Ishikawa (cell line): ENCODE results near the gene ELAVL1.

ENCODE experiments used
- CEBPB ChIP-seq: IDR thresholded peaks from 2 replicates; pipeline ENCODE4 v1.6.1; 2012
- CREB1 ChIP-seq: IDR thresholded peaks from 2 replicates; pipeline ENCODE4 v1.6.1; 2012; ENCODE audit warnings: low read depth
- EGR1 ChIP-seq: IDR thresholded peaks from 2 replicates; pipeline ENCODE4 v1.6.1; 2012
- EP300 ChIP-seq: IDR thresholded peaks from 2 replicates; pipeline ENCODE4 v1.6.1; 2012; ENCODE audit warnings: borderline replicate concordance
- FOXM1 ChIP-seq: IDR thresholded peaks from 2 replicates; pipeline ENCODE4 v1.6.1; 2012; ENCODE audit warnings: low read depth, borderline replicate concordance
- MAX ChIP-seq: IDR thresholded peaks from 2 replicates; pipeline ENCODE4 v1.6.1; 2012
- NFIC ChIP-seq: IDR thresholded peaks from 2 replicates; pipeline ENCODE4 v1.6.1; 2012
- RAD21 ChIP-seq: IDR thresholded peaks from 2 replicates; pipeline ENCODE4 v1.6.1; 2012; ENCODE audit warnings: low read depth
- REST ChIP-seq: IDR thresholded peaks from 2 replicates; pipeline ENCODE4 v1.6.1; 2012; ENCODE audit warnings: low read depth, mild to moderate bottlenecking
- TAF1 ChIP-seq: IDR thresholded peaks from 2 replicates; pipeline ENCODE4 v1.6.1; 2012; ENCODE audit warnings: low read depth, mild to moderate bottlenecking
- TCF12 ChIP-seq: IDR thresholded peaks from 2 replicates; pipeline ENCODE4 v1.6.1; 2012; ENCODE audit warnings: low read depth
- TEAD4 ChIP-seq: IDR thresholded peaks from 2 replicates; pipeline ENCODE4 v1.6.1; 2012
- USF1 ChIP-seq: IDR thresholded peaks from 2 replicates; pipeline ENCODE4 v1.6.1; 2012
- YY1 ChIP-seq: IDR thresholded peaks from 2 replicates; pipeline ENCODE4 v1.6.1; 2012; ENCODE audit warnings: low read depth
- ZBTB7A ChIP-seq: IDR thresholded peaks from 2 replicates; pipeline ENCODE4 v1.6.1; 2012; ENCODE audit warnings: low read depth

The ELAVL1 gene

GRCh38 chr19:7910321-7911161 is 94.9 kb downstream of the ELAVL1 start:
- TF ChIP-seq TAF1: no peak
- TF ChIP-seq ZBTB7A: no peak
- no peak for TF ChIP-seq TEAD4
- no peak for TF ChIP-seq TCF12
- TF ChIP-seq REST: no peak
- TF ChIP-seq EP300: no peak
- TF ChIP-seq YY1: no peak
- TF ChIP-seq MAX: no peak
- TF ChIP-seq CEBPB: no peak
- TF ChIP-seq NFIC: no peak
- no peak for TF ChIP-seq EGR1
- no peak for TF ChIP-seq USF1
- no peak for TF ChIP-seq CREB1
- no peak for TF ChIP-seq FOXM1
- no peak for TF ChIP-seq RAD21

GRCh38 chr19:7909471-7910067 is 95.9 kb downstream of the ELAVL1 start:
- TF ChIP-seq NFIC (no peak), CEBPB (no peak), FOXM1 (no peak), EP300 (no peak), RAD21 (no peak), TAF1 (no peak), CREB1 (no peak), TEAD4 (no peak), EGR1 (no peak), YY1 (no peak), TCF12 (no peak), ZBTB7A (no peak), MAX (no peak), REST (no peak), USF1 (no peak)

- TF ChIP-seq EP300: no peak
- TF ChIP-seq FOXM1: no peak
- TF ChIP-seq MAX: no peak
- TF ChIP-seq TCF12: no peak
- no peak for TF ChIP-seq ZBTB7A
- no peak for TF ChIP-seq CEBPB
- no peak for TF ChIP-seq CREB1
- TF ChIP-seq USF1: no peak
- TF ChIP-seq TEAD4: no peak
- no peak for TF ChIP-seq EGR1
- no peak for TF ChIP-seq TAF1
- no peak for TF ChIP-seq REST
- TF ChIP-seq NFIC: no peak
- no peak for TF ChIP-seq YY1
These were observed 96.5 kb downstream of the ELAVL1 start for GRCh38 chr19:7908742-7909461.
